Upper lobe of left lung (tissue), 4 donors: ENCODE data around the gene MLPH.

ENCODE experiments used
- POLR2A ChIP-seq, 4 donors: fragments of 450-650 bp; IDR thresholded peaks; one replicate each; pipeline ENCODE4 v1.5.1; 2016 to 2017; ENCODE audit warnings: antibody characterized with exemption in 4 of 4, mild to moderate bottlenecking in 2 of 4
- TF ChIP-seq, protein P1 (sequence below), 6 experiments: fragments of 450-650 bp in 4 of 6; fragments of 200-600 bp in 2 of 6; sonication (generic) in 2 of 6; IDR thresholded peaks; one replicate each; pipeline ENCODE4 v1.5.1; 2016 to 2019; ENCODE audit warnings: antibody characterized with exemption in 6 of 6

DNA sequence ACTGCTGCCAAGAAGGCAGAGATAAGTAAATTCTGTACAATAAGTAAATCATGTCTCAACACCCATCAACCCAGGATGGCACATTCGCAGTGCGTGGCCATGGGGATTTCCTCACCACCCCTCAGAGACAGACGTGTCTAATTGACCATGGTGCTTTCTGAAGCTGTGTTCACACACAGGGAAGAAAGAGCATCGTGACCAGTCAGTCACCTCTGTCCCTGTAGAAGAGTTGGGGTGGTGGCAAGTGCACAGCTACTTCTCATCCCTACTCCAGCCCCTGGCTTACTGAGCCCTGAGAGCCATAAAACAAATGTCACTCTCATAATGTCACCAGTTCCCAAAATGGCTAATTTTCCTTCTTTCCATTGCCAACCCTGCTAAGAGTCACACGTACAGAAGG lies 31.3 kb upstream of the MLPH start:
- TF ChIP-seq, protein P1, sequence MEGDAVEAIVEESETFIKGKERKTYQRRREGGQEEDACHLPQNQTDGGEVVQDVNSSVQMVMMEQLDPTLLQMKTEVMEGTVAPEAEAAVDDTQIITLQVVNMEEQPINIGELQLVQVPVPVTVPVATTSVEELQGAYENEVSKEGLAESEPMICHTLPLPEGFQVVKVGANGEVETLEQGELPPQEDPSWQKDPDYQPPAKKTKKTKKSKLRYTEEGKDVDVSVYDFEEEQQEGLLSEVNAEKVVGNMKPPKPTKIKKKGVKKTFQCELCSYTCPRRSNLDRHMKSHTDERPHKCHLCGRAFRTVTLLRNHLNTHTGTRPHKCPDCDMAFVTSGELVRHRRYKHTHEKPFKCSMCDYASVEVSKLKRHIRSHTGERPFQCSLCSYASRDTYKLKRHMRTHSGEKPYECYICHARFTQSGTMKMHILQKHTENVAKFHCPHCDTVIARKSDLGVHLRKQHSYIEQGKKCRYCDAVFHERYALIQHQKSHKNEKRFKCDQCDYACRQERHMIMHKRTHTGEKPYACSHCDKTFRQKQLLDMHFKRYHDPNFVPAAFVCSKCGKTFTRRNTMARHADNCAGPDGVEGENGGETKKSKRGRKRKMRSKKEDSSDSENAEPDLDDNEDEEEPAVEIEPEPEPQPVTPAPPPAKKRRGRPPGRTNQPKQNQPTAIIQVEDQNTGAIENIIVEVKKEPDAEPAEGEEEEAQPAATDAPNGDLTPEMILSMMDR (IDR thresholded peaks at IDR 0.05), result no peak
- TF ChIP-seq POLR2A (IDR thresholded peaks at IDR 0.05), result no peak
